ENCODE data around the gene AARS2. TPM values are rescaled to one million over a fixed set of nuclear protein-coding genes. Genes with fewer than 3 reads are reported as not detected.
"Not testable (repeated sequence)": the region's sequence is repeated elsewhere in the genome, so short reads cannot be mapped to it uniquely, and the experiment has no call there.

Gene AARS2
- total and polyA plus RNA-seq, 2 of the 8 experiments (the other 6 are each of a cell fraction or from before 2014, with no cell fraction given) = 8.6 to 20.4 TPM

DNA sequence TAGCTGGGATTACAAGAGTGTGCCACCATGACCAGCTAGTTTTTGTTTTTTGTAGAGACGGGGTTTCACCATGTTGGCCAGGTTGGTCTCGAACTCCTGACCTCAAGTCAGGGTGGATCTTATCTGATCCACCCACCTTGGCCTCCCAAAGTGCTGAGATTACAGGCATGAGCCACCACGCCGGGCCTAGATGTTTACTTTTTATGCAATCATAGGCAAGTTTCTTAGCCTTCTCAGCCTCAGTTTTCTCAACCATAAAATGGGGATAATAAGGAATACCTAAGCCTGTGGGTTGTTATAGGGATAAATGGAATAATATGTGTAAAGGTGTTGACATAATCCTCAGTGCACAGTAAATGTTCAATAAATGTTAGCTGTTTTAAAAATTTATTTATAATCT, 39.1 kb upstream of the AARS2 start:
- FAIRE-seq (no peak), DNase-seq (ENCODE audit: low read depth in 1 of 2, low spot score in 2 of 2) (no peak)
- no peak overlapping the region for H3K56ac ChIP-seq (replicated peaks; ENCODE audit: insufficient read length, low read depth, low read length)
- peaks cover 0 to 9% (median 3%) of the 10 kb centered on the region in 4 experiments; a peak in 4 of 7 replicates for H3K4me1 ChIP-seq (replicated peaks in 1 of 4; ENCODE audit: control insufficient read depth in 3 of 4, insufficient read depth in 4 of 4, low read length in 3 of 4)
- H3K27ac ChIP-seq (ENCODE audit: low read depth, low read length) = no peak overlapping the region
- WGBS, 2 experiments (ENCODE audit: extremely low coverage in 1 of 2, insufficient coverage in 1 of 2, insufficient read length in 1 of 2, insufficient replicate concordance in 2 of 2, low coverage in 1 of 2, low lambda C conversion rate in 2 of 2, missing lambda C conversion rate in 1 of 2) = 92% methylated on average over 4 of the region's 4 CpGs; no CpG with 5 or more reads in 1 of the 2 experiments
- no peak overlapping the region for H2BK5ac ChIP-seq (ENCODE audit: low read depth, low read length)
- H3K36me3 ChIP-seq (ENCODE audit: control insufficient read depth in 2 of 4, insufficient read depth in 4 of 4, low read length in 3 of 4) = no peaks in the 10 kb centered on the region
- no peak overlapping the region for H2BK20ac ChIP-seq (ENCODE audit: low read length)
- H3K18ac ChIP-seq (ENCODE audit: extremely low read depth, low read length) = no peak overlapping the region
- H3K4me3 ChIP-seq (ENCODE audit: extremely low read depth in 1 of 4, insufficient read depth in 2 of 4, low read depth in 3 of 4, low read length in 4 of 4) = no peak overlapping the region
- H3K23me2 ChIP-seq (ENCODE audit: low read depth, low read length) = no peaks in the 10 kb centered on the region
- H3K79me2 ChIP-seq (ENCODE audit: control insufficient read depth in 1 of 2, insufficient read depth in 2 of 2, low read length in 2 of 2) = no peaks in the 10 kb centered on the region
- H2BK12ac ChIP-seq (ENCODE audit: low read depth, low read length) = no peak overlapping the region
- no peak overlapping the region for H3K14ac ChIP-seq (ENCODE audit: insufficient read length)
- H3K4me2 ChIP-seq (ENCODE audit: insufficient read depth in 1 of 2, low read depth in 2 of 2, low read length in 2 of 2) = no peak overlapping the region
- no peak for TF ChIP-seq CHD1 (IDR thresholded peaks at IDR 0.05; ENCODE audit: low read depth, low read length)
- no peak overlapping the region for H4K91ac ChIP-seq (replicated peaks; ENCODE audit: insufficient read length, low read length)
- no peak overlapping the region for H3K23ac ChIP-seq (ENCODE audit: insufficient read length)
- H3K79me1 ChIP-seq (ENCODE audit: low read depth, low read length) = no peaks in the 10 kb centered on the region
- no peak overlapping the region for H4K8ac ChIP-seq (ENCODE audit: extremely low read depth, insufficient read depth, low read length)
- no peak overlapping the region for H2BK15ac ChIP-seq (ENCODE audit: low read length)
- H4K20me1 ChIP-seq (replicated peaks in 1 of 2; ENCODE audit: control insufficient read depth in 1 of 2, insufficient read depth in 2 of 2, low read length in 2 of 2) = no peaks in the 10 kb centered on the region
- H4K5ac ChIP-seq (ENCODE audit: insufficient read length, low read depth, low read length) = no peak overlapping the region
- no peak overlapping the region for H3K9ac ChIP-seq (replicated peaks in 1 of 4; ENCODE audit: extremely low read depth in 1 of 4, low read depth in 3 of 4, low read length in 3 of 4)
- H3K27me3 ChIP-seq (replicated peaks in 1 of 4; ENCODE audit: control insufficient read depth in 3 of 4, extremely low read depth in 1 of 4, insufficient read depth in 3 of 4, low read length in 3 of 4) = no peaks in the 10 kb centered on the region
- H2AFZ ChIP-seq (ENCODE audit: low read length) = no peak overlapping the region
- CTCF ChIA-PET (ENCODE audit: partially characterized antibody) = interaction anchor here (0.8 to 1.1 kb wide), 2 partner anchors 8 to 14 kb away, joined by 3 read pairs; no protein-coding TSS in a partner anchor
- no peak overlapping the region for H2AK5ac ChIP-seq (ENCODE audit: low read depth, low read length)
- no peaks in the 10 kb centered on the region for H3K9me3 ChIP-seq (ENCODE audit: insufficient read depth in 2 of 2, low read depth in 1 of 2, low read length in 1 of 2)
- POLR2A ChIA-PET (ENCODE audit: partially characterized antibody) = interaction anchor here (1.1 kb wide), 1 partner anchor 105 kb away, joined by 3 read pairs; the partner anchor contains the start of gene HSP90AB1
- H3K4ac ChIP-seq (replicated peaks; ENCODE audit: insufficient read length, low read depth, low read length) = no peak overlapping the region
- H2BK120ac ChIP-seq (replicated peaks; ENCODE audit: low read depth, low read length) = no peak overlapping the region

DNA sequence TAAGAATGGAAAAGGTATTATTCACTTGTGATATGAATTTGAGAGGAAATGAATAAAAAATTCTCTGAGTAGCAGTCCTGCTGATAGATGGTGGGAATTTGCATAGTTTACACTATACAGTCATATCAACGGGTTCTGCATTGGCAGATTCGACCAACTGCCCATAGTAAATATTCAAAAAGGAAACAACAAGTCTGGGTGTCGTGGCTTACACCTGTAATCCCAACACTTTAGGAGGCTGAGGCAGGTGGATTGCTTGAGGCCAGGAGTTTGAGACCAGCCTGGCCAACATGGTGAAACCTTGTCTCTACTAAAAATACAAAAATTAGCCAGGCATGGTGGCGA, 37.5 kb upstream of the AARS2 start:
- CTCF ChIA-PET (ENCODE audit: partially characterized antibody); H3K4me3 ChIP-seq (ENCODE audit: extremely low read depth in 1 of 4, insufficient read depth in 2 of 4, low read depth in 3 of 4, low read length in 4 of 4); DNase-seq (ENCODE audit: low read depth in 1 of 2, low spot score in 2 of 2): not testable (repeated sequence)

More for the DNA sequence above, 37.5 kb upstream of the AARS2 start:
- H2BK12ac ChIP-seq (ENCODE audit: low read depth, low read length); H4K5ac ChIP-seq (ENCODE audit: insufficient read length, low read depth, low read length); H4K91ac ChIP-seq (replicated peaks; ENCODE audit: insufficient read length, low read length); H2BK120ac ChIP-seq (replicated peaks; ENCODE audit: low read depth, low read length); H3K18ac ChIP-seq (ENCODE audit: extremely low read depth, low read length); FAIRE-seq; H3K14ac ChIP-seq (ENCODE audit: insufficient read length); H4K20me1 ChIP-seq (replicated peaks in 1 of 2; ENCODE audit: control insufficient read depth in 1 of 2, insufficient read depth in 2 of 2, low read length in 2 of 2); H2BK5ac ChIP-seq (ENCODE audit: low read depth, low read length); H3K27ac ChIP-seq (ENCODE audit: low read depth, low read length); H4K8ac ChIP-seq (ENCODE audit: extremely low read depth, insufficient read depth, low read length); H3K9me3 ChIP-seq (ENCODE audit: insufficient read depth in 2 of 2, low read depth in 1 of 2, low read length in 1 of 2); H2BK20ac ChIP-seq (ENCODE audit: low read length); H3K4ac ChIP-seq (replicated peaks; ENCODE audit: insufficient read length, low read depth, low read length); H2BK15ac ChIP-seq (ENCODE audit: low read length); H3K23ac ChIP-seq (ENCODE audit: insufficient read length); H3K27me3 ChIP-seq (replicated peaks in 1 of 4; ENCODE audit: control insufficient read depth in 3 of 4, extremely low read depth in 1 of 4, insufficient read depth in 3 of 4, low read length in 3 of 4); POLR2A ChIA-PET (ENCODE audit: partially characterized antibody); H3K56ac ChIP-seq (replicated peaks; ENCODE audit: insufficient read length, low read depth, low read length); H3K79me1 ChIP-seq (ENCODE audit: low read depth, low read length); H3K79me2 ChIP-seq (ENCODE audit: control insufficient read depth in 1 of 2, insufficient read depth in 2 of 2, low read length in 2 of 2); H2AK5ac ChIP-seq (ENCODE audit: low read depth, low read length); H3K36me3 ChIP-seq (ENCODE audit: control insufficient read depth in 2 of 4, insufficient read depth in 4 of 4, low read length in 3 of 4); H3K9ac ChIP-seq (replicated peaks in 1 of 4; ENCODE audit: extremely low read depth in 1 of 4, low read depth in 3 of 4, low read length in 3 of 4); H3K23me2 ChIP-seq (ENCODE audit: low read depth, low read length); H3K4me1 ChIP-seq (replicated peaks in 1 of 4; ENCODE audit: control insufficient read depth in 3 of 4, insufficient read depth in 4 of 4, low read length in 3 of 4): not testable (repeated sequence)
- WGBS, 2 experiments (ENCODE audit: extremely low coverage in 1 of 2, insufficient coverage in 1 of 2, insufficient read length in 1 of 2, insufficient replicate concordance in 2 of 2, low coverage in 1 of 2, low lambda C conversion rate in 2 of 2, missing lambda C conversion rate in 1 of 2) = 83% methylated on average over 4 of the region's 4 CpGs; no CpG with 5 or more reads in 1 of the 2 experiments
- 0 out of 2 replicates have a peak overlapping the region, but pooled peaks have one; percentile 55 for H2AFZ ChIP-seq (ENCODE audit: low read length)
- H3K4me2 ChIP-seq (ENCODE audit: insufficient read depth in 1 of 2, low read depth in 2 of 2, low read length in 2 of 2) = 0 out of 4 replicates have a peak overlapping the region, but pooled peaks of 1 of the 2 experiments have one; percentile 8
